IMR-90 (cell line): Measurements from ENCODE around the gene UBA7. TPM values are rescaled to one million over a fixed set of nuclear protein-coding genes. Genes with fewer than 3 reads are reported as not detected.

Experiments used
- ATAC-seq: fragments of 200-7000 bp; cut with Tn5 transposase; 2 replicates; pipeline ENCODE4 v1.9.1; 2020; ENCODE audit warnings: low read depth, mild to moderate bottlenecking, moderate library complexity
- BruUV-seq: library from RNA; stranded (reverse); fragments of 400-500 nt; replicated peaks from 2 replicates; lab custom pipeline; 2021; lab: Mats Ljungman, UMichigan
- CTCF ChIA-PET: fragments of 300-600 bp; formaldehyde crosslinking; extraction: SDS; loops from one replicate; lab custom pipeline; 2021; ENCODE audit warnings: antibody characterized with exemption; lab: Yijun Ruan, JAX
- POLR2A ChIA-PET: fragments of 300-600 bp; sonication (Branson Sonifier 250); formaldehyde crosslinking; loops from one replicate; lab custom pipeline; 2022; ENCODE audit warnings: antibody characterized with exemption; ENCODE audit not compliant: unreplicated experiment; lab: Charles Lee
- DNase-seq: peaks from one replicate; pipeline ENCODE4 v3.0.0; 2013
- H2AFZ ChIP-seq: replicated peaks from 2 replicates; pipeline ENCODE3; 2013; ENCODE audit warnings: low read length, mild to moderate bottlenecking; ENCODE audit not compliant: poor library complexity
- H2AK5ac ChIP-seq: 2 replicates; pipeline ENCODE4 v1.6.1; 2013; ENCODE audit warnings: low read depth, low read length, inconsistent platforms
- H2AK9ac ChIP-seq: replicated peaks from 2 replicates; pipeline ENCODE3; 2013; ENCODE audit warnings: mild to moderate bottlenecking, low read depth, low read length, moderate library complexity; ENCODE audit not compliant: poor library complexity
- H2BK120ac ChIP-seq: 2 replicates; pipeline ENCODE4 v1.6.1; 2013; ENCODE audit warnings: low read depth, low read length, inconsistent platforms
- H2BK15ac ChIP-seq: 3 replicates; pipeline ENCODE4 v1.6.1; 2013; ENCODE audit warnings: low read depth, low read length, inconsistent platforms
- H2BK20ac ChIP-seq: 2 replicates; pipeline ENCODE4 v1.6.1; 2013; ENCODE audit warnings: low read depth, mild to moderate bottlenecking, inconsistent platforms, low read length, moderate library complexity
- H2BK5ac ChIP-seq: 2 replicates; pipeline ENCODE4 v1.6.1; 2013; ENCODE audit warnings: mild to moderate bottlenecking, low read depth, low read length, inconsistent platforms; ENCODE audit not compliant: poor library complexity, severe bottlenecking
- H3K14ac ChIP-seq: replicated peaks from 2 replicates; pipeline ENCODE4 v1.6.1; 2013; ENCODE audit warnings: low read depth, low read length, inconsistent platforms
- H3K18ac ChIP-seq: 2 replicates; pipeline ENCODE4 v1.6.1; 2013; ENCODE audit warnings: low read depth, low read length, control low read depth
- H3K23ac ChIP-seq: 2 replicates; pipeline ENCODE4 v1.6.1; 2013; ENCODE audit warnings: low read depth, low read length, inconsistent platforms
- H3K27ac ChIP-seq: 2 replicates; pipeline ENCODE4 v1.5.1; 2013; ENCODE audit warnings: mild to moderate bottlenecking, control low read depth, low read length; ENCODE audit not compliant: insufficient read depth
- H3K27me3 ChIP-seq: 2 replicates; pipeline ENCODE4 v1.6.1; 2013; ENCODE audit warnings: low read length; ENCODE audit not compliant: control insufficient read depth, insufficient read depth
- H3K36me3 ChIP-seq: 2 replicates; pipeline ENCODE4 v1.6.1; 2013; ENCODE audit warnings: low read length, mixed read lengths; ENCODE audit not compliant: control insufficient read depth, insufficient read depth
- H3K4ac ChIP-seq: 2 replicates; pipeline ENCODE4 v1.6.1; 2013; ENCODE audit warnings: low read depth, low read length, inconsistent platforms
- H3K4me1 ChIP-seq: 2 replicates; pipeline ENCODE4 v1.6.1; 2013; ENCODE audit warnings: low read length, mixed read lengths; ENCODE audit not compliant: control insufficient read depth, insufficient read depth
- H3K4me2 ChIP-seq: 2 replicates; pipeline ENCODE4 v1.6.1; 2013; ENCODE audit warnings: low read depth, mild to moderate bottlenecking, control low read depth, low read length, moderate library complexity
- H3K4me3 ChIP-seq: 2 replicates; pipeline ENCODE4 v1.5.1; 2013; ENCODE audit warnings: low read depth, mild to moderate bottlenecking, control low read depth, low read length, moderate library complexity; ENCODE audit not compliant: insufficient read depth
- H3K56ac ChIP-seq: 2 replicates; pipeline ENCODE4 v1.6.1; 2013; ENCODE audit warnings: low read length, inconsistent platforms; ENCODE audit not compliant: insufficient read depth; ENCODE audit errors: extremely low read depth
- H3K79me1 ChIP-seq, 2 experiments: 2 replicates each; pipeline ENCODE4 v1.6.1; 2013; ENCODE audit warnings: low read length in 2 of 2, inconsistent platforms in 1 of 2, low read depth in 1 of 2
- H3K9ac ChIP-seq: 2 replicates; pipeline ENCODE4 v1.6.1; 2013; ENCODE audit warnings: low read depth, low read length, control low read depth
- H3K9me1 ChIP-seq: 2 replicates; pipeline ENCODE4 v1.6.1; 2013; ENCODE audit warnings: low read length, inconsistent platforms; ENCODE audit not compliant: insufficient read depth
- H3K9me3 ChIP-seq: 2 replicates; pipeline ENCODE4 v1.6.1; 2013; ENCODE audit warnings: low read length; ENCODE audit not compliant: control insufficient read depth, insufficient read depth
- H4K20me1 ChIP-seq: 2 replicates; pipeline ENCODE4 v1.6.1; 2013; ENCODE audit warnings: low read length, inconsistent platforms; ENCODE audit not compliant: insufficient read depth
- H4K5ac ChIP-seq: 2 replicates; pipeline ENCODE4 v1.6.1; 2013; ENCODE audit warnings: mild to moderate bottlenecking, low read depth, low read length, control low read depth
- H4K8ac ChIP-seq, 2 experiments: 2 replicates each; pipeline ENCODE4 v1.6.1; 2013; ENCODE audit warnings: low read depth in 2 of 2, low read length in 2 of 2, control low read depth in 1 of 2, inconsistent platforms in 1 of 2
- H4K91ac ChIP-seq: 2 replicates; pipeline ENCODE4 v1.6.1; 2013; ENCODE audit warnings: low read depth, low read length, inconsistent platforms; ENCODE audit not compliant: insufficient read depth
- BHLHE40 ChIP-seq: fragments of 150-350 bp; IDR thresholded peaks from 2 replicates; pipeline ENCODE4 v1.6.1; 2016; ENCODE audit warnings: mild to moderate bottlenecking, low read depth, low read length
- CHD1 ChIP-seq: IDR thresholded peaks from 2 replicates; pipeline ENCODE4 v1.6.1; 2012; ENCODE audit warnings: low read depth, low read length, improper control_type of control experiment
- FOS ChIP-seq: fragments of 150-350 bp; IDR thresholded peaks from 2 replicates; pipeline ENCODE4 v1.6.1; 2016; ENCODE audit warnings: low read depth, low read length
- MAFK ChIP-seq: IDR thresholded peaks from 2 replicates; pipeline ENCODE4 v1.6.1; 2012; ENCODE audit warnings: low read depth, low read length, improper control_type of control experiment
- MAZ ChIP-seq: IDR thresholded peaks from 2 replicates; pipeline ENCODE4 v1.6.1; 2012; ENCODE audit warnings: low read depth, mild to moderate bottlenecking, low read length, improper control_type of control experiment, moderate library complexity, borderline replicate concordance
- NFE2L2 ChIP-seq: fragments of 150-350 bp; IDR thresholded peaks from 2 replicates; pipeline ENCODE4 v1.6.1; 2016; ENCODE audit warnings: low read depth, mild to moderate bottlenecking, low read length
- POLR2A ChIP-seq: IDR thresholded peaks from 2 replicates; pipeline ENCODE4 v1.6.1; 2012; ENCODE audit warnings: mild to moderate bottlenecking, low read depth, low read length
- RAD21 ChIP-seq: IDR thresholded peaks from 2 replicates; pipeline ENCODE4 v1.6.1; 2012; ENCODE audit warnings: low read length, improper control_type of control experiment
- RCOR1 ChIP-seq: IDR thresholded peaks from 2 replicates; pipeline ENCODE4 v1.6.1; 2012; ENCODE audit warnings: mild to moderate bottlenecking, low read length, improper control_type of control experiment; ENCODE audit not compliant: insufficient replicate concordance
- RFX5 ChIP-seq: IDR thresholded peaks from 2 replicates; pipeline ENCODE4 v1.8.0; 2012; ENCODE audit warnings: low read depth, mild to moderate bottlenecking, low read length, moderate library complexity
- SMC3 ChIP-seq: fragments of 150-350 bp; IDR thresholded peaks from 2 replicates; pipeline ENCODE4 v1.6.1; 2016; ENCODE audit warnings: low read depth, mild to moderate bottlenecking, antibody characterized with exemption, low read length, moderate library complexity
- WGBS, 2 experiments: methylation state at CpG; one replicate each; pipeline versions ENCODE4 v1.1.5 to v1.1.7; 2013; ENCODE audit warnings: missing lambda C conversion rate in 2 of 2; ENCODE audit not compliant: insufficient read length in 1 of 2; ENCODE audit errors: extremely low coverage in 2 of 2; 5-methylcytosine and 5-hydroxymethylcytosine counted together
- dilution Hi-C: fragments of 300-500 bp; cut with HindIII; formaldehyde crosslinking; loops from one replicate; pipeline ENCODE4 v1.14.3; 2018; ENCODE audit warnings: low sequenced_read_pairs; ENCODE audit not compliant: unreplicated experiment
- in situ Hi-C: fragments of 300-500 bp; cut with MboI; formaldehyde crosslinking; loops from 3 replicates; pipeline ENCODE4 v1.14.3; 2019; ENCODE audit warnings: low sequenced_read_pairs, inconsistent platforms, mixed read lengths
- intact Hi-C: fragments of 100-400 bp; cut with micrococcal nuclease; formaldehyde crosslinking; loops from 2 replicates; pipeline ENCODE4 v1.10.0; 2022
- polyA plus RNA-seq, 3 experiments: library from polyadenylated mRNA; depleted of rRNA; stranded (reverse); fragments of >200 nt; gene quantifications; 2 replicates each; pipeline ENCODE4 v1.2.3, GENCODE V29; 2012; ENCODE audit warnings: low replicate concordance in 1 of 3
- total RNA-seq: library from RNA; depleted of rRNA; stranded (reverse); fragments of >200 nt; gene quantifications from 2 replicates; pipeline ENCODE4 v1.2.3, GENCODE V29; 2012
- TF ChIP-seq, protein P1 (sequence below): conservative IDR thresholded peaks from 2 replicates; pipeline ENCODE4 v1.5.1; 2012; ENCODE audit warnings: mild to moderate bottlenecking, low read depth, low read length, improper control_type of control experiment
- TF ChIP-seq, protein P2 (sequence below): fragments of 150-350 bp; IDR thresholded peaks from 2 replicates; pipeline ENCODE4 v1.6.1; 2017; ENCODE audit warnings: mild to moderate bottlenecking, antibody characterized with exemption, low read length, low read depth

The UBA7 gene
- total and polyA plus RNA-seq, 2 of the 4 experiments (the other 2 are of a cell fraction) = 18.6 to 57.8 TPM

- H3K4me3 ChIP-seq = no peak overlapping the region
- intact Hi-C loops (no loop called here), in situ Hi-C loops (no loop called here), dilution Hi-C loops (no loop called here)
- no peaks in the 10 kb centered on the region for H3K9me3 ChIP-seq
- H2BK5ac ChIP-seq = no peak overlapping the region
- ChIA-PET POLR2A (no interaction called here), CTCF (no interaction called here)
- H3K4ac ChIP-seq = no peak overlapping the region
- H3K4me2 ChIP-seq = no peak overlapping the region
- no peak overlapping the region for H2AK5ac ChIP-seq
- peaks cover 5% of the 10 kb centered on the region for H3K4me1 ChIP-seq
- no peak overlapping the region for H3K9ac ChIP-seq
- no peak overlapping the region for H2AFZ ChIP-seq
- no peak overlapping the region for H4K5ac ChIP-seq
- no peaks in the 10 kb centered on the region for H4K20me1 ChIP-seq
- H3K23ac ChIP-seq = no peak overlapping the region; the same call in 1 of the 2 replicates
- H2AK9ac ChIP-seq = no peak overlapping the region
- no peak overlapping the region for H3K27ac ChIP-seq
- peaks cover 9% of the 10 kb centered on the region; the same call in 1 of the 2 replicates for H3K27me3 ChIP-seq
- H3K36me3 ChIP-seq = no peaks in the 10 kb centered on the region
- no peak for ATAC-seq
- H3K9me1 ChIP-seq = peaks cover 5% of the 10 kb centered on the region
- no peak overlapping the region for H2BK15ac ChIP-seq
- H2BK120ac ChIP-seq = no peak overlapping the region
- no peak overlapping the region for H3K56ac ChIP-seq
- whole genome bisulfite sequencing, 2 experiments = 73% methylated on average over 2 of the region's 4 CpGs; no CpG with 5 or more reads in 1 of the 2 experiments
- H2BK20ac ChIP-seq = no peak overlapping the region
- no peak for DNase-seq
- no TSS peak for BruUV-seq
- H4K8ac ChIP-seq = no peak overlapping the region
- no peak overlapping the region for H4K91ac ChIP-seq
- no peak overlapping the region for H3K14ac ChIP-seq
- H3K79me1 ChIP-seq = peaks cover 0 to 6% of the 10 kb centered on the region in 2 experiments; a peak in 2 of 4 replicates
- H3K18ac ChIP-seq = no peak overlapping the region
- TF ChIP-seq MAFK = no peak
- TF ChIP-seq CHD1 = no peak
- no peak for TF ChIP-seq RFX5
- no peak for TF ChIP-seq SMC3
- no peak for TF ChIP-seq NFE2L2
- TF ChIP-seq POLR2A = no peak
- TF ChIP-seq, protein P1, sequence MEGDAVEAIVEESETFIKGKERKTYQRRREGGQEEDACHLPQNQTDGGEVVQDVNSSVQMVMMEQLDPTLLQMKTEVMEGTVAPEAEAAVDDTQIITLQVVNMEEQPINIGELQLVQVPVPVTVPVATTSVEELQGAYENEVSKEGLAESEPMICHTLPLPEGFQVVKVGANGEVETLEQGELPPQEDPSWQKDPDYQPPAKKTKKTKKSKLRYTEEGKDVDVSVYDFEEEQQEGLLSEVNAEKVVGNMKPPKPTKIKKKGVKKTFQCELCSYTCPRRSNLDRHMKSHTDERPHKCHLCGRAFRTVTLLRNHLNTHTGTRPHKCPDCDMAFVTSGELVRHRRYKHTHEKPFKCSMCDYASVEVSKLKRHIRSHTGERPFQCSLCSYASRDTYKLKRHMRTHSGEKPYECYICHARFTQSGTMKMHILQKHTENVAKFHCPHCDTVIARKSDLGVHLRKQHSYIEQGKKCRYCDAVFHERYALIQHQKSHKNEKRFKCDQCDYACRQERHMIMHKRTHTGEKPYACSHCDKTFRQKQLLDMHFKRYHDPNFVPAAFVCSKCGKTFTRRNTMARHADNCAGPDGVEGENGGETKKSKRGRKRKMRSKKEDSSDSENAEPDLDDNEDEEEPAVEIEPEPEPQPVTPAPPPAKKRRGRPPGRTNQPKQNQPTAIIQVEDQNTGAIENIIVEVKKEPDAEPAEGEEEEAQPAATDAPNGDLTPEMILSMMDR = no peak
- TF ChIP-seq, protein P2, sequence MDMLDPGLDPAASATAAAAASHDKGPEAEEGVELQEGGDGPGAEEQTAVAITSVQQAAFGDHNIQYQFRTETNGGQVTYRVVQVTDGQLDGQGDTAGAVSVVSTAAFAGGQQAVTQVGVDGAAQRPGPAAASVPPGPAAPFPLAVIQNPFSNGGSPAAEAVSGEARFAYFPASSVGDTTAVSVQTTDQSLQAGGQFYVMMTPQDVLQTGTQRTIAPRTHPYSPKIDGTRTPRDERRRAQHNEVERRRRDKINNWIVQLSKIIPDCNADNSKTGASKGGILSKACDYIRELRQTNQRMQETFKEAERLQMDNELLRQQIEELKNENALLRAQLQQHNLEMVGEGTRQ = no peak
- no peak for TF ChIP-seq FOS
- no peak for TF ChIP-seq RCOR1
- TF ChIP-seq BHLHE40 = no peak
- TF ChIP-seq MAZ = no peak
- TF ChIP-seq RAD21 = no peak
Observed at GRCh38 chr3:49791571-49791970, 22.2 kb downstream of the UBA7 start.
